Measurements from ENCODE around the gene ADAMTSL1. TPM values are rescaled to one million over a fixed set of nuclear protein-coding genes. Genes with fewer than 3 reads are reported as not detected.

ADAMTSL1 gene
- total and polyA plus RNA-seq, 12 donors = 0.37 to 5.2 (median 1.9) TPM

- no peaks in the 10 kb centered on the region for H3K9me3 ChIP-seq
- H3K4me1 ChIP-seq = peaks cover 0 to 8% (median 0%) of the 10 kb centered on the region in 9 donors
- no peaks in the 10 kb centered on the region for H3K36me3 ChIP-seq
- no peaks in the 10 kb centered on the region for H3K27me3 ChIP-seq
- intact Hi-C loops (cut with DNase I) = no loop called here
- DNase-seq (no peak), ATAC-seq (no peak)
- H3K4me3 ChIP-seq = no peak overlapping the region
- H3K27ac ChIP-seq = no peak overlapping the region
- TF ChIP-seq, protein P1, sequence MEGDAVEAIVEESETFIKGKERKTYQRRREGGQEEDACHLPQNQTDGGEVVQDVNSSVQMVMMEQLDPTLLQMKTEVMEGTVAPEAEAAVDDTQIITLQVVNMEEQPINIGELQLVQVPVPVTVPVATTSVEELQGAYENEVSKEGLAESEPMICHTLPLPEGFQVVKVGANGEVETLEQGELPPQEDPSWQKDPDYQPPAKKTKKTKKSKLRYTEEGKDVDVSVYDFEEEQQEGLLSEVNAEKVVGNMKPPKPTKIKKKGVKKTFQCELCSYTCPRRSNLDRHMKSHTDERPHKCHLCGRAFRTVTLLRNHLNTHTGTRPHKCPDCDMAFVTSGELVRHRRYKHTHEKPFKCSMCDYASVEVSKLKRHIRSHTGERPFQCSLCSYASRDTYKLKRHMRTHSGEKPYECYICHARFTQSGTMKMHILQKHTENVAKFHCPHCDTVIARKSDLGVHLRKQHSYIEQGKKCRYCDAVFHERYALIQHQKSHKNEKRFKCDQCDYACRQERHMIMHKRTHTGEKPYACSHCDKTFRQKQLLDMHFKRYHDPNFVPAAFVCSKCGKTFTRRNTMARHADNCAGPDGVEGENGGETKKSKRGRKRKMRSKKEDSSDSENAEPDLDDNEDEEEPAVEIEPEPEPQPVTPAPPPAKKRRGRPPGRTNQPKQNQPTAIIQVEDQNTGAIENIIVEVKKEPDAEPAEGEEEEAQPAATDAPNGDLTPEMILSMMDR (IDR thresholded peaks at IDR 0.05) = no peak
- WGBS, 2 donors = 88 to 90% methylated on average over 3 of the region's 3 CpGs
These were observed 5.5 kb downstream of the ADAMTSL1 start for GRCh38 chr9:18479405-18479804.

- DNase-seq (no peak), ATAC-seq (no peak)
- 62 to 64% methylated on average over 3 of the region's 3 CpGs for WGBS, 2 donors
- Histone ChIP-seq H3K9me3 (no peaks in the 10 kb centered on the region), H3K4me1 (no peaks in the 10 kb centered on the region), H3K4me3 (no peak overlapping the region), H3K27ac (no peak overlapping the region), H3K27me3 (no peaks in the 10 kb centered on the region), H3K36me3 (no peaks in the 10 kb centered on the region)
- intact Hi-C loops (cut with DNase I) = no loop called here
- TF ChIP-seq, protein P1 (IDR thresholded peaks at IDR 0.05) = no peak
These were observed 6.7 kb downstream of the ADAMTSL1 start for GRCh38 chr9:18480662-18481093.

- Histone ChIP-seq H3K4me3 (no peak overlapping the region), H3K4me1 (no peaks in the 10 kb centered on the region), H3K27me3 (no peaks in the 10 kb centered on the region), H3K36me3 (no peaks in the 10 kb centered on the region), H3K9me3 (no peaks in the 10 kb centered on the region), H3K27ac (no peak overlapping the region)
- DNase-seq = no peak
- WGBS, 2 donors = 92 to 95% methylated on average over 2 of the region's 2 CpGs
- ATAC-seq = no peak
- intact Hi-C loops (cut with DNase I) = no loop called here
- TF ChIP-seq, protein P1 (IDR thresholded peaks at IDR 0.05) = no peak
These were observed 8.4 kb downstream of the ADAMTSL1 start for GRCh38 chr9:18482371-18482770.

DNA sequence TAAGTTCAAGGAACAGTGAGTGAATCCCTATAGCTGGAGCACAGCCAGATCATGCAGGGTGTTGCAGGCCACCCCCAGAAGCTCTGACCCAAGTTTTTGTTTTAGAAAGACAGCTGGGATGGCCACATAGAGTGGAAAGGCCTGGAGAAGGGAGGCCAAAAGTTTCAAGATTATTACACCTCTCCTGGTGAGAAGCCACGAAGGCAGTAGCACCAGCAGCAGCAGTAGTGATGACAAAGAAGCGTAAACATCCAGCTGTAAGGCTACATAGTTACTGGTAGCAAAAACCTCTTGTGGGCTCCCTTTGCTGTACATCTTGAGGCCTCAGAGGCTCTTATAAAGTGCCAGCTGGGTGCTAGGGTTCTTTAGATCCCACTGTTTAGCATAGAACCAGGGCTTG is 11.8 kb downstream of the ADAMTSL1 start:
- no peak overlapping the region for H3K27ac ChIP-seq
- H3K36me3 ChIP-seq = no peaks in the 10 kb centered on the region
- 71 to 79% methylated on average over 2 of the region's 2 CpGs for WGBS, 2 donors
- H3K9me3 ChIP-seq = no peaks in the 10 kb centered on the region
- TF ChIP-seq, protein P1 (IDR thresholded peaks at IDR 0.05) = no peak
- peaks cover 0 to 6% (median 0%) of the 10 kb centered on the region in 9 donors for H3K4me1 ChIP-seq
- ATAC-seq (no peak), DNase-seq (no peak)
- no peak overlapping the region for H3K4me3 ChIP-seq
- intact Hi-C loops (cut with DNase I) = no loop called here
- no peaks in the 10 kb centered on the region for H3K27me3 ChIP-seq
